Measurements from ENCODE around the gene GJB4. TPM values are rescaled to one million over a fixed set of nuclear protein-coding genes. Genes with fewer than 3 reads are reported as not detected.
"Not testable (repeated sequence)": the region's sequence is repeated elsewhere in the genome, so short reads cannot be mapped to it uniquely, and the experiment has no call there.

GJB4 gene
- total and polyA plus RNA-seq, 4 donors: 0.06 to 0.29 (median 0.12) TPM; not detected in 1

GRCh38 chr1:34768856-34769255 lies 9.3 kb downstream of the GJB4 start:
- ATAC-seq (ENCODE audit: insufficient read depth, low FRiP score): no peak
- Histone ChIP-seq H3K27ac (ENCODE audit: low read depth in 1 of 2, low read length in 1 of 2) (no peak overlapping the region), H3K9ac (ENCODE audit: insufficient read depth in 1 of 2, low read length in 2 of 2) (no peak overlapping the region), H3K36me3 (ENCODE audit: control insufficient read depth in 4 of 4, insufficient read depth in 4 of 4, low read length in 4 of 4) (no peaks in the 10 kb centered on the region), H3K4me3 (no peak overlapping the region), H3K9me3 (ENCODE audit: control insufficient read depth in 4 of 4, insufficient read depth in 3 of 4, low read length in 3 of 4) (peaks cover 0 to 5% (median 0%) of the 10 kb centered on the region in 4 donors), H3K4me1 (ENCODE audit: control insufficient read depth in 5 of 5, insufficient read depth in 5 of 5, low read length in 5 of 5) (no peaks in the 10 kb centered on the region), H3K27me3 (ENCODE audit: control insufficient read depth in 3 of 3, insufficient read depth in 3 of 3, low read length in 2 of 3) (peaks cover 0 to 2% (median 0%) of the 10 kb centered on the region in 3 donors)
- TF ChIP-seq CTCF (IDR thresholded peaks at IDR 0.05; ENCODE audit: control extremely low read depth, extremely low read depth): no peak
- no peak for DNase-seq
- 81 to 88% methylated on average over 3 of the region's 3 CpGs for WGBS, 2 donors

DNA sequence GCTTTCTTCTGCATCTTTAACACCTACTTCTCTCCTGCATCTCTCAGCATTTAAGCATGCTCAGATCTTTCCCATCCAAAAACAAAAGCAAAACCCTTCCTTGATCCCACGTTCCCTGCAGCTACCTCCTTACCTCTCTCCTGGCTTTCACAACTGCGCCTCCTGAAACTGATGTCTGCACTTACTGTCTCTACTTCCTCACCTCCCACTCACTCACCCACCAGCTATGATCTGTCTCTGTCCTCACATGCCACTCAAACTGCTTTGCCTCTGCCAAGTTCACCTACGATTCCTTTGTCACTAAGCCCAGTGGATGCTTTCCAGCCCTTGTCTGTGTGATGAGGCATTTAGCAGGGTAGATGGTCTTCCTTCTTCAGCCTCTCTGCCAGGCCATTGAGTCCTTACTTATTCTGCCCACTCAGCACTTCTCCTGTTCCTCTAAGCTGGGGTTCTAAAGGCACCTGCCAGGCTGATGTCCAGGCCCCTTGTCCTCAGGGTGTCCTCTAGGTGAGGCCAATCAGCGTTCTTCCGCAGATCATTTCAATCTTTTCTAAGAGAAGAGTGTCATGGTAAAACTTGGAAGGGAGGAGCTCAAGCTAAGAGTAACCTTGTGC lies 11.5 kb downstream of the GJB4 start:
- 86 to 94% methylated on average over 5 of the region's 5 CpGs for WGBS, 2 donors
- Histone ChIP-seq H3K4me1 (ENCODE audit: control insufficient read depth in 5 of 5, insufficient read depth in 5 of 5, low read length in 5 of 5) (no peaks in the 10 kb centered on the region), H3K9ac (ENCODE audit: insufficient read depth in 1 of 2, low read length in 2 of 2) (no peak overlapping the region), H3K36me3 (ENCODE audit: control insufficient read depth in 4 of 4, insufficient read depth in 4 of 4, low read length in 4 of 4) (no peaks in the 10 kb centered on the region), H3K9me3 (ENCODE audit: control insufficient read depth in 4 of 4, insufficient read depth in 3 of 4, low read length in 3 of 4) (peaks cover 0 to 1% (median 0%) of the 10 kb centered on the region in 4 donors), H3K27me3 (ENCODE audit: control insufficient read depth in 3 of 3, insufficient read depth in 3 of 3, low read length in 2 of 3) (peaks cover 0 to 2% (median 0%) of the 10 kb centered on the region in 3 donors), H3K4me3 (no peak overlapping the region), H3K27ac (ENCODE audit: low read depth in 1 of 2, low read length in 1 of 2) (no peak overlapping the region)
- DNase-seq (no peak), ATAC-seq (ENCODE audit: insufficient read depth, low FRiP score) (no peak)
- no peak for TF ChIP-seq CTCF (IDR thresholded peaks at IDR 0.05; ENCODE audit: control extremely low read depth, extremely low read depth)

DNA sequence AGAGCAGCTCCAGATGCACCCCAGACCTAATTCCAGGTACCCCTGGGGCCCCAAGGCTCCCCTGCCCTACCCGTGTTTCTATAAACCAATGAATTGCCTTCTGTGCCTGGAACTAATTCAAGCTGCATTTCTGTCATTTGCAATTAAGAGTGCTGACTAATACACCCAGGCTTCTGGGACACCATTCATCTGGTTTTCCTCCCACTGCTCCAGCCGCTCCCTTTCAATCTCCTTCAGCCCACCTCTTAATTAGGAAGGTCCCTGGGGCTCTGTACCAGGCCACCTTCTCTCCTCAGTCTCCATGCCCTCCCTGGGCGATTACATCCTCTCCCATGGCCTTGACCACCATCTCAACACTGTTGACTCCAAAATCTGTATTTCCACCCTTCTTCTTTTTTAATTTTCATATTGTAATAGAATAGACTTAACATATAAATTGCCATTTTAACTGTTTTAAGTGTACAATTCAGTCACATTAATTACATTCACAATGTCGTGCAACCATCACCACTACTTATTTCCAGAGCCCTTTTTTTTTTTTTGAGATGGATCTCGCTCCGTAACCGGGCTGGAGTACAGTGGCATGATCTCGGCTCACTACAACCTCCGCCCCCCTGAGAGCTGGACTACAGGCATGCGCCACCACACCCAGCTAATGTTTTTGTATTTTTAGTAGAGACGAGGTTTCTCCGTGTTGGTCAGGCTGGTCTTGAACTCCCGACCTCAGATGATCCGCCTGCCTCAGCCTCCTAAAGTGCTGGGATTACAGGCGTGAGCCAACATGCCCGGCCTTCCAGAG lies 12.2 kb downstream of the GJB4 start:
- no peak for DNase-seq
- no peak for TF ChIP-seq CTCF (IDR thresholded peaks at IDR 0.05; ENCODE audit: control extremely low read depth, extremely low read depth)
- no peak overlapping the region for H3K27ac ChIP-seq (ENCODE audit: low read depth in 1 of 2, low read length in 1 of 2)
- H3K4me3 ChIP-seq: no peak overlapping the region
- no peak for ATAC-seq (ENCODE audit: insufficient read depth, low FRiP score)
- no peaks in the 10 kb centered on the region for H3K4me1 ChIP-seq (ENCODE audit: control insufficient read depth in 5 of 5, insufficient read depth in 5 of 5, low read length in 5 of 5)
- no peak overlapping the region for H3K9ac ChIP-seq (ENCODE audit: insufficient read depth in 1 of 2, low read length in 2 of 2)
- peaks cover 0 to 2% (median 0%) of the 10 kb centered on the region in 3 donors for H3K27me3 ChIP-seq (ENCODE audit: control insufficient read depth in 3 of 3, insufficient read depth in 3 of 3, low read length in 2 of 3)
- no peaks in the 10 kb centered on the region for H3K36me3 ChIP-seq (ENCODE audit: control insufficient read depth in 4 of 4, insufficient read depth in 4 of 4, low read length in 4 of 4)
- WGBS, 2 donors: 89 to 93% methylated on average over 16 of the region's 16 CpGs
- peaks cover 0 to 1% (median 0%) of the 10 kb centered on the region in 4 donors for H3K9me3 ChIP-seq (ENCODE audit: control insufficient read depth in 4 of 4, insufficient read depth in 3 of 4, low read length in 3 of 4)

- 86 to 87% methylated on average over 4 of the region's 4 CpGs for WGBS, 2 donors
- H3K4me3 ChIP-seq; H3K36me3 ChIP-seq (ENCODE audit: control insufficient read depth in 4 of 4, insufficient read depth in 4 of 4, low read length in 4 of 4); H3K27me3 ChIP-seq (ENCODE audit: control insufficient read depth in 3 of 3, insufficient read depth in 3 of 3, low read length in 2 of 3); H3K4me1 ChIP-seq (ENCODE audit: control insufficient read depth in 5 of 5, insufficient read depth in 5 of 5, low read length in 5 of 5); H3K9ac ChIP-seq (ENCODE audit: insufficient read depth in 1 of 2, low read length in 2 of 2); DNase-seq; H3K9me3 ChIP-seq (ENCODE audit: control insufficient read depth in 4 of 4, insufficient read depth in 3 of 4, low read length in 3 of 4); H3K27ac ChIP-seq (ENCODE audit: low read depth in 1 of 2, low read length in 1 of 2); ATAC-seq (ENCODE audit: insufficient read depth, low FRiP score): not testable (repeated sequence)
These were observed 13.6 kb downstream of the GJB4 start for GRCh38 chr1:34773114-34773513.
